GM19467 (cell line): ENCODE measurements around the gene MISP3.

Experiments
- ATAC-seq: cut with Tn5 transposase; IDR thresholded peaks from one replicate; pipeline ENCODE4 v1.9.1; 2021; ENCODE audit warnings: mild to moderate bottlenecking, moderate library complexity; ENCODE audit not compliant: unreplicated experiment

The MISP3 gene

GRCh38 chr19:14053032-14053431 lies 19.6 kb upstream of the MISP3 start:
- ATAC-seq: no peak

- no peak for ATAC-seq
Observed at GRCh38 chr19:14053500-14053899, 19.1 kb upstream of the MISP3 start.

GRCh38 chr19:14054099-14054498 lies 18.5 kb upstream of the MISP3 start:
- no peak for ATAC-seq

GRCh38 chr19:14054721-14055120 lies 17.9 kb upstream of the MISP3 start:
- ATAC-seq: no peak

GRCh38 chr19:14055396-14055795 lies 17.2 kb upstream of the MISP3 start:
- no peak for ATAC-seq

- ATAC-seq: no peak
Observed at GRCh38 chr19:14056069-14056666, 16.4 kb upstream of the MISP3 start.

GRCh38 chr19:14056741-14057356 lies 15.7 kb upstream of the MISP3 start:
- ATAC-seq: no peak

- ATAC-seq: no peak
Observed at GRCh38 chr19:14058182-14059092, 14.1 kb upstream of the MISP3 start.

GRCh38 chr19:14059093-14059480 lies 13.5 kb upstream of the MISP3 start:
- ATAC-seq: no peak

- ATAC-seq: no peak
Observed at GRCh38 chr19:14059652-14060155, 12.9 kb upstream of the MISP3 start.

GRCh38 chr19:14061081-14061749 lies 11.4 kb upstream of the MISP3 start:
- no peak for ATAC-seq

GRCh38 chr19:14061751-14062557 lies 10.6 kb upstream of the MISP3 start, which contains the start of gene PALM3:
TSS of gene PALM3 (minus strand) at chr19:14062076. CDS start at chr19:14061980, 96 bp downstream.
- no peak for ATAC-seq

- no peak for ATAC-seq
Observed at GRCh38 chr19:14062558-14062855, 10.1 kb upstream of the MISP3 start.

- no peak for ATAC-seq
Observed at GRCh38 chr19:14063105-14063504, 9.5 kb upstream of the MISP3 start.

GRCh38 chr19:14066134-14066533 lies 6.5 kb upstream of the MISP3 start:
- ATAC-seq: no peak

- ATAC-seq: no peak
Observed at GRCh38 chr19:14070268-14071050, 2.1 kb upstream of the MISP3 start.

- peak; percentile 44 for ATAC-seq
Observed at GRCh38 chr19:14073261-14073924, 807 bp downstream of the MISP3 start.

GRCh38 chr19:14073925-14074838 lies 1.6 kb downstream of the MISP3 start:
- ATAC-seq: no peak
